Activated T-cell treated with anti-CD3 and anti-CD28 coated beads, Interleukin-2, amount 50 U/mL, for 1 hour (primary cell): Measurements from ENCODE around the gene PGRMC2.
"Not testable (repeated sequence)": the region's sequence is repeated elsewhere in the genome, so short reads cannot be mapped to it uniquely, and the experiment has no call there.

Experiments
- DNase-seq: peaks from one replicate; pipeline ENCODE4 v3.0.0-alpha.2; 2020

PGRMC2 gene

GRCh38 chr4:128265550-128265949 lies 22.1 kb downstream of the PGRMC2 start:
- not testable (repeated sequence) for DNase-seq

GRCh38 chr4:128259889-128260288 lies 27.7 kb downstream of the PGRMC2 start:
- DNase-seq, result not testable (repeated sequence)

GRCh38 chr4:128258166-128258565 lies 29.4 kb downstream of the PGRMC2 start:
- not testable (repeated sequence) for DNase-seq

GRCh38 chr4:128256539-128256938 lies 31.1 kb downstream of the PGRMC2 start:
- no peak for DNase-seq

DNA sequence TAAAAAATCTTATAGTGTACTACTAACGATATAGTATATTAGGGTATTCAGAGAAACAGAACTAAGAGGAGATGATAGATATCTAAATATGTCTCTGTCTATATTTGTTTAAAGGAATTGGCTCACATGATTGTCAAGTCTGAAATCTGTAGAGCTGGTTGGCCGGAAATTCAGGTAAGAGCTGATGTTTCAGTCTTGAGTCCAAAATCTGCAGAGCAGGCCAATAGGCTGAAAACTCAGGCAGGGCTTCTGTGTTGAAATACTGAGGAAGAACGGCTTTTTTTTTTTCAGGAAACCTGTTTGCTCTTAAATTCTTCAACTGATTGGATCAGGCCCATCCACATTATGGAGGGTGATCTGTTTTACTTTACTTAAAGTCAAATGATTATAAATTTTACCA lies 31.7 kb downstream of the PGRMC2 start:
- no peak for DNase-seq

GRCh38 chr4:128249787-128250668 lies 37.6 kb downstream of the PGRMC2 start:
- DNase-seq, result no peak

GRCh38 chr4:128247906-128248305 lies 39.7 kb downstream of the PGRMC2 start:
- DNase-seq, result no peak

DNA sequence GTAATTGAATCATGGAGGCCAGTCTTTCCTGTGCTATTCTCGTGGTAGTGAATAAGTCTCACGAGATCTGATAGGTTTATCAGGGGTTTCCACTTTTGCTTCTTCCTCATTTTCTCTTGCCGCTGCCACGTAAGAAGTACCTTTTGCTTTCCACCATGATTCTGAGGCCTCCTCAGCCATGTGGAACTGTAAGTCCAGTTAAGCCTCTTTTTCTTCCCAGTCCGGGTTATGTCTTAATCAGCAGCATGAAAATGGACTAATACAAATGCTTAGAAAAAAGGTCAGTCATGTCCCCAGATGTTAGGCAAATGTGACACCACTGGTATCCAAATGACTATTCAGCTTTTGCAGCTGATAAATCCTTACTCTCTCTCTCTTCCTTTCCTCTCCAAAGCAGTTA lies 42.2 kb downstream of the PGRMC2 start:
- DNase-seq, result not testable (repeated sequence)

GRCh38 chr4:128244379-128244778 lies 43.2 kb downstream of the PGRMC2 start:
- DNase-seq, result no peak

GRCh38 chr4:128242601-128243000 lies 45.0 kb downstream of the PGRMC2 start:
- no peak for DNase-seq

GRCh38 chr4:128241981-128242380 lies 45.6 kb downstream of the PGRMC2 start:
- no peak for DNase-seq

GRCh38 chr4:128241425-128241913 lies 46.1 kb downstream of the PGRMC2 start:
- no peak for DNase-seq

- DNase-seq, result no peak
These were observed 46.6 kb downstream of the PGRMC2 start for GRCh38 chr4:128241019-128241418.

GRCh38 chr4:128234836-128235235 lies 52.8 kb downstream of the PGRMC2 start:
- no peak for DNase-seq

- no peak for DNase-seq
These were observed 54.9 kb downstream of the PGRMC2 start for GRCh38 chr4:128232719-128233118.

- DNase-seq, result no peak
These were observed 58.5 kb downstream of the PGRMC2 start for GRCh38 chr4:128228845-128229795.

GRCh38 chr4:128227991-128228571 lies 59.5 kb downstream of the PGRMC2 start:
- DNase-seq, result no peak

- no peak for DNase-seq
These were observed 62.5 kb downstream of the PGRMC2 start for GRCh38 chr4:128225148-128225547.

- DNase-seq, result no peak
These were observed 66.0 kb downstream of the PGRMC2 start for GRCh38 chr4:128221586-128221985.

- DNase-seq, result no peak
These were observed 67.1 kb downstream of the PGRMC2 start for GRCh38 chr4:128220286-128221235.
